Superior temporal gyrus (tissue), 1 donor: ENCODE results near the gene TASL.
"Not testable (repeated sequence)": the region's sequence is repeated elsewhere in the genome, so short reads cannot be mapped to it uniquely, and the experiment has no call there.

Source experiments
- DNase-seq: peaks from one replicate; pipeline ENCODE4 v3.0.0-alpha.2; 2016; ENCODE audit errors: extremely low spot score

The TASL gene

GRCh38 chrX:30576881-30577280 is 685 bp downstream of the TASL start:
- no peak for DNase-seq

GRCh38 chrX:30573125-30573524 is 4.4 kb downstream of the TASL start:
- no peak for DNase-seq

- DNase-seq: no peak
Measured at GRCh38 chrX:30572678-30573077, 4.9 kb downstream of the TASL start.

GRCh38 chrX:30572004-30572403 is 5.6 kb downstream of the TASL start:
- no peak for DNase-seq

GRCh38 chrX:30570505-30570904 is 7.1 kb downstream of the TASL start:
- peak; percentile 43 for DNase-seq

GRCh38 chrX:30568136-30568535 is 9.4 kb downstream of the TASL start:
- DNase-seq: no peak

- DNase-seq: not testable (repeated sequence)
Measured at GRCh38 chrX:30563070-30563469, 14.5 kb downstream of the TASL start.

GRCh38 chrX:30561191-30561590 is 16.4 kb downstream of the TASL start:
- no peak for DNase-seq

GRCh38 chrX:30538271-30538670 is 39.3 kb downstream of the TASL start:
- DNase-seq: no peak

- no peak for DNase-seq
Measured at GRCh38 chrX:30533835-30534234, 43.7 kb downstream of the TASL start.

GRCh38 chrX:30533266-30533665 is 44.3 kb downstream of the TASL start:
- DNase-seq: no peak

- no peak for DNase-seq
Measured at GRCh38 chrX:30530606-30531005, 47.0 kb downstream of the TASL start.

GRCh38 chrX:30525732-30526131 is 51.8 kb downstream of the TASL start:
- no peak for DNase-seq

GRCh38 chrX:30521440-30522182 is 56.0 kb downstream of the TASL start:
- DNase-seq: no peak

- DNase-seq: no peak
Measured at GRCh38 chrX:30513284-30513683, 64.3 kb downstream of the TASL start.
